Testis (tissue), 3 donors: ENCODE data around the gene CATSPER1. TPM values are rescaled to one million over a fixed set of nuclear protein-coding genes. Genes with fewer than 3 reads are reported as not detected.
"Not testable (repeated sequence)": the region's sequence is repeated elsewhere in the genome, so short reads cannot be mapped to it uniquely, and the experiment has no call there.

Experiments used
- DNase-seq: peaks from one replicate; pipeline ENCODE4 v3.0.0-alpha.2; 2019
- H3K27ac ChIP-seq, 2 donors: fragments of 200-600 bp; sonication (generic); one replicate each; pipeline ENCODE4 v1.5.1; 2019
- H3K27me3 ChIP-seq: fragments of 200-600 bp; sonication (generic); one replicate; pipeline ENCODE4 v1.5.1; 2019
- H3K36me3 ChIP-seq: fragments of 200-600 bp; sonication (generic); one replicate; pipeline ENCODE4 v1.5.1; 2017; ENCODE audit warnings: low read depth; ENCODE audit errors: missing control alignments
- H3K4me1 ChIP-seq: fragments of 200-600 bp; sonication (generic); one replicate; pipeline ENCODE4 v1.5.1; 2019
- H3K4me3 ChIP-seq, 2 donors: fragments of 200-600 bp; sonication (generic); one replicate each; pipeline ENCODE4 v1.5.1; 2017 to 2019
- H3K9me3 ChIP-seq: fragments of 200-600 bp; sonication (generic); one replicate; pipeline ENCODE4 v1.5.1; 2017
- CTCF ChIP-seq, 3 experiments: fragments of 450-650 bp in 2 of 3; fragments of 200-600 bp in 1 of 3; sonication (generic) in 1 of 3; IDR thresholded peaks; one replicate each; pipeline ENCODE4 v1.5.1; 2016 to 2019; ENCODE audit warnings: antibody characterized with exemption in 3 of 3, mild to moderate bottlenecking in 2 of 3, moderate library complexity in 1 of 3
- POLR2A ChIP-seq: fragments of 450-650 bp; IDR thresholded peaks from one replicate; pipeline ENCODE4 v1.6.1; 2017; ENCODE audit warnings: antibody characterized with exemption, mild to moderate bottlenecking, moderate library complexity
- WGBS, 2 donors: methylation state at CpG; one replicate each; pipeline ENCODE4 v1.1.5; 2018; 5-methylcytosine and 5-hydroxymethylcytosine counted together
- intact Hi-C: fragments of 100-400 bp; cut with DNase I; formaldehyde crosslinking; loops from one replicate; pipeline ENCODE4 v1.15.1; 2023; ENCODE audit warnings: low total_unique reads
- polyA plus RNA-seq: library from polyadenylated mRNA; stranded (reverse); fragments of 350-450 nt; fragmentation: Illumina TruSeq; extraction: RNeasy Lipid Tissue Mini Kit (QIAGEN cat#74804); gene quantifications from one replicate; pipeline ENCODE4 v1.2.3, GENCODE V29; 2014; ENCODE audit warnings: low read depth, low replicate concordance; ENCODE audit not compliant: insufficient read depth
- total RNA-seq, 2 donors: library from RNA; depleted of rRNA; stranded (reverse); fragments of >200 nt; gene quantifications; one replicate each; pipeline ENCODE4 v1.2.3, GENCODE V29; 2016

CATSPER1 gene
- total and polyA plus RNA-seq, 3 donors from 2014 or later = 8.9 to 33.7 (median 12.5) TPM

- no peak for TF ChIP-seq POLR2A
- no peak for TF ChIP-seq CTCF (IDR thresholded peaks at IDR 0.05)
- intact Hi-C loops = no loop called here
- Histone ChIP-seq H3K9me3 (no peaks in the 10 kb centered on the region), H3K4me1 (no peaks in the 10 kb centered on the region), H3K4me3 (no peak overlapping the region), H3K36me3 (no peaks in the 10 kb centered on the region), H3K27ac (no peak overlapping the region), H3K27me3 (no peaks in the 10 kb centered on the region)
- DNase-seq = no peak
- WGBS, 2 donors = 69 to 81% methylated on average over 5 of the region's 5 CpGs
These were observed 10.0 kb upstream of the CATSPER1 start for GRCh38 chr11:66036334-66036710.

GRCh38 chr11:66035653-66036333 is 9.5 kb upstream of the CATSPER1 start:
- DNase-seq = no peak

GRCh38 chr11:66032957-66033735 is 6.9 kb upstream of the CATSPER1 start:
- Histone ChIP-seq H3K4me1 (no peaks in the 10 kb centered on the region), H3K4me3 (no peak overlapping the region), H3K27ac (no peak overlapping the region), H3K27me3 (no peaks in the 10 kb centered on the region), H3K9me3 (no peaks in the 10 kb centered on the region), H3K36me3 (no peaks in the 10 kb centered on the region)
- 85 to 86% methylated on average over 8 of the region's 8 CpGs for WGBS, 2 donors
- TF ChIP-seq CTCF (IDR thresholded peaks at IDR 0.05) (no peak), POLR2A (no peak)
- intact Hi-C loops = no loop called here
- no peak for DNase-seq

More at GRCh38 chr11:66035653-66036333, 9.5 kb upstream of the CATSPER1 start:
- Histone ChIP-seq H3K36me3 (no peaks in the 10 kb centered on the region), H3K4me3 (no peak overlapping the region), H3K4me1 (no peaks in the 10 kb centered on the region), H3K9me3 (no peaks in the 10 kb centered on the region), H3K27ac (no peak overlapping the region), H3K27me3 (no peaks in the 10 kb centered on the region)
- intact Hi-C loops = no loop called here
- TF ChIP-seq POLR2A (no peak), CTCF (IDR thresholded peaks at IDR 0.05) (no peak)
- WGBS, 2 donors = 65 to 67% methylated on average over 9 of the region's 9 CpGs

GRCh38 chr11:66023186-66023440 is 3.2 kb downstream of the CATSPER1 start:
- intact Hi-C loops, H3K9me3 ChIP-seq, H3K4me1 ChIP-seq, DNase-seq, H3K4me3 ChIP-seq, H3K27ac ChIP-seq, H3K36me3 ChIP-seq, H3K27me3 ChIP-seq: not testable (repeated sequence)
- 75 to 77% methylated on average over 5 of the region's 5 CpGs for WGBS, 2 donors

- peak; percentile 84 for DNase-seq
- H3K27ac ChIP-seq = no peak overlapping the region
- H3K27me3 ChIP-seq = no peaks in the 10 kb centered on the region
- intact Hi-C loops = no loop called here
- TF ChIP-seq POLR2A = no peak
- TF ChIP-seq CTCF (IDR thresholded peaks at IDR 0.05) = peak; percentile 74 to 95 (median 91)
- WGBS, 2 donors = 14 to 17% methylated on average over 28 to 46 of the region's 46 CpGs
- H3K4me3 ChIP-seq = peak overlapping the region; percentile 27
- H3K4me1 ChIP-seq = peaks cover 6% of the 10 kb centered on the region
- H3K9me3 ChIP-seq = no peaks in the 10 kb centered on the region
- no peaks in the 10 kb centered on the region for H3K36me3 ChIP-seq
These were observed 3.7 kb downstream of the CATSPER1 start for GRCh38 chr11:66022401-66023185.
